Lung (tissue), 12 donors: ENCODE data around the gene FOXC1. TPM values are rescaled to one million over a fixed set of nuclear protein-coding genes. Genes with fewer than 3 reads are reported as not detected.

ENCODE experiments used
- ATAC-seq: fragments of 200-7000 bp; cut with Tn5 transposase; one replicate; pipeline ENCODE4 v1.9.1; 2020; ENCODE audit warnings: moderate number of reproducible peaks; ENCODE audit not compliant: insufficient read depth, low FRiP score
- DNase-seq, 3 donors: peaks; one replicate each; pipeline ENCODE4 v3.0.0-alpha.2; 2013 to 2017
- H3K27ac ChIP-seq, 2 donors: one replicate each; pipeline ENCODE4 v1.5.1; 2013; ENCODE audit warnings: mild to moderate bottlenecking in 2 of 2, moderate library complexity in 2 of 2, control low read depth in 1 of 2, inconsistent platforms in 1 of 2, low read depth in 1 of 2, low read length in 1 of 2
- H3K27me3 ChIP-seq, 3 donors: one replicate each; pipeline ENCODE4 v1.5.1; 2013; ENCODE audit warnings: low read length in 2 of 3; ENCODE audit not compliant: control insufficient read depth in 3 of 3, insufficient read depth in 3 of 3
- H3K36me3 ChIP-seq, 4 donors: one replicate each; pipeline ENCODE4 v1.5.1; 2013; ENCODE audit warnings: low read length in 4 of 4, mild to moderate bottlenecking in 1 of 4, moderate library complexity in 1 of 4; ENCODE audit not compliant: control insufficient read depth in 4 of 4, insufficient read depth in 4 of 4
- H3K4me1 ChIP-seq, 5 donors: one replicate each; pipeline ENCODE4 v1.5.1; 2013; ENCODE audit warnings: low read length in 5 of 5, mild to moderate bottlenecking in 2 of 5, moderate library complexity in 1 of 5; ENCODE audit not compliant: control insufficient read depth in 5 of 5, insufficient read depth in 5 of 5
- H3K4me3 ChIP-seq: one replicate; pipeline ENCODE4 v1.5.1; 2013; ENCODE audit warnings: mild to moderate bottlenecking, control low read depth, moderate library complexity
- H3K9ac ChIP-seq, 2 donors: one replicate each; pipeline ENCODE4 v1.5.1; 2013; ENCODE audit warnings: low read length in 2 of 2, control low read depth in 1 of 2; ENCODE audit not compliant: insufficient read depth in 1 of 2
- H3K9me3 ChIP-seq, 4 donors: one replicate each; pipeline ENCODE4 v1.5.1; 2013; ENCODE audit warnings: low read length in 3 of 4, mild to moderate bottlenecking in 1 of 4, moderate library complexity in 1 of 4; ENCODE audit not compliant: control insufficient read depth in 4 of 4, insufficient read depth in 3 of 4
- WGBS, 2 donors: extraction: QIAGEN DNeasy Blood & Tissue Kit; methylation state at CpG; one replicate each; pipeline ENCODE4 v1.1.7; 2013; 5-methylcytosine and 5-hydroxymethylcytosine counted together
- polyA plus RNA-seq, 2 donors: library from polyadenylated mRNA; stranded (reverse); fragments of 200-250 nt; gene quantifications; one replicate each; pipeline ENCODE4 v1.2.1, GENCODE V29; 2013
- total RNA-seq, 2 donors: library from RNA; depleted of rRNA in 1 of 2; stranded (reverse); fragments of >200 nt in 1 of 2; gene quantifications; one replicate each; pipeline ENCODE4 v1.2.1, GENCODE V29; 2014 to 2021
- TF ChIP-seq, protein P1 (sequence below): IDR thresholded peaks from 2 replicates; pipeline ENCODE4 v1.5.1; 2012; ENCODE audit warnings: mild to moderate bottlenecking; ENCODE audit errors: control extremely low read depth, extremely low read depth
- donor health status: control.
- donor health status: control.
- donor health status: Bipolar disorder and iron deficiency.
- donor health status: healthy.
- donor health status: DM: yes; HTN: yes; CAD: no.

The FOXC1 gene
- total and polyA plus RNA-seq, 4 donors, result 1.4 to 6.2 (median 2.5) TPM

DNA sequence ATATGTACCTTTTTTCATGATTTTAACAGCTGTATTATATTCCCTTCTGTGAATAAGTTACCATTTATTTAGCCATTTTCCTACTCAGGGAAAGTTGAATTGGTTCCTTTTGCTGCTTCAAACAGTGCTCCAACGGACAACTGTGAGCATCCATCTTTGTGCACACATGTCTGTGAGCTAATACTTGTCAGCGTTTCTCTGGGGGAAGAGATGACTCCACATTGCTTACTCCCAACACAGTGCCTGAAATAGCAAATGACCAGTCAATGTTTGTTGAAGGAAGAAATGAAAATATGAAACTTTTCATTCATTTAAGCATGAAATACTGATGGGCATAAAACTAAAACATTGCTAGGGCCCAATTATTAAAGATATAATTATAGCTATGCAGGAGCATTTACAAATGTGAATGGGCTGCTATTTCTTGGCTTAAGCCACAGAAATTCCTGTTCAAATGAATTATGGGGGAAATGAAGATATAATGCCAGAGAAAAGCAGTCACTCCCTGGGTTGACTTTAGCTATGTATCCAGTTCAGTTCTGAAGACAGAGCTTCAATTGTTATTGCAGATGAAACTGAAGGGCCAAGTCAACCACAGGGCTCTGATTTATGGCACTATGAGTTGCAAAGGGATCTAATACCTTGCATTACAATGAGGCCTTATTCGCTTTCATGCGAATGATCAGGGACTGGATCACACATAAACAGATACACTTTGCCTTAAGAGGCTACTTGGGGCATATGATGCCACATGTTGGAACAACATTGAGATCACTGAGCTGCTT, 47.4 kb upstream of the FOXC1 start:
- no peak overlapping the region for H3K27ac ChIP-seq
- no peaks in the 10 kb centered on the region for H3K36me3 ChIP-seq
- no peak for ATAC-seq
- TF ChIP-seq, protein P1, sequence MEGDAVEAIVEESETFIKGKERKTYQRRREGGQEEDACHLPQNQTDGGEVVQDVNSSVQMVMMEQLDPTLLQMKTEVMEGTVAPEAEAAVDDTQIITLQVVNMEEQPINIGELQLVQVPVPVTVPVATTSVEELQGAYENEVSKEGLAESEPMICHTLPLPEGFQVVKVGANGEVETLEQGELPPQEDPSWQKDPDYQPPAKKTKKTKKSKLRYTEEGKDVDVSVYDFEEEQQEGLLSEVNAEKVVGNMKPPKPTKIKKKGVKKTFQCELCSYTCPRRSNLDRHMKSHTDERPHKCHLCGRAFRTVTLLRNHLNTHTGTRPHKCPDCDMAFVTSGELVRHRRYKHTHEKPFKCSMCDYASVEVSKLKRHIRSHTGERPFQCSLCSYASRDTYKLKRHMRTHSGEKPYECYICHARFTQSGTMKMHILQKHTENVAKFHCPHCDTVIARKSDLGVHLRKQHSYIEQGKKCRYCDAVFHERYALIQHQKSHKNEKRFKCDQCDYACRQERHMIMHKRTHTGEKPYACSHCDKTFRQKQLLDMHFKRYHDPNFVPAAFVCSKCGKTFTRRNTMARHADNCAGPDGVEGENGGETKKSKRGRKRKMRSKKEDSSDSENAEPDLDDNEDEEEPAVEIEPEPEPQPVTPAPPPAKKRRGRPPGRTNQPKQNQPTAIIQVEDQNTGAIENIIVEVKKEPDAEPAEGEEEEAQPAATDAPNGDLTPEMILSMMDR, result no peak
- DNase-seq, result no peak
- no peaks in the 10 kb centered on the region for H3K27me3 ChIP-seq
- no peak overlapping the region for H3K9ac ChIP-seq
- peaks cover 0 to 6% (median 0%) of the 10 kb centered on the region in 4 donors for H3K9me3 ChIP-seq
- H3K4me3 ChIP-seq, result no peak overlapping the region
- 90 to 92% methylated on average over 4 of the region's 4 CpGs for WGBS, 2 donors
- no peaks in the 10 kb centered on the region for H3K4me1 ChIP-seq

DNA sequence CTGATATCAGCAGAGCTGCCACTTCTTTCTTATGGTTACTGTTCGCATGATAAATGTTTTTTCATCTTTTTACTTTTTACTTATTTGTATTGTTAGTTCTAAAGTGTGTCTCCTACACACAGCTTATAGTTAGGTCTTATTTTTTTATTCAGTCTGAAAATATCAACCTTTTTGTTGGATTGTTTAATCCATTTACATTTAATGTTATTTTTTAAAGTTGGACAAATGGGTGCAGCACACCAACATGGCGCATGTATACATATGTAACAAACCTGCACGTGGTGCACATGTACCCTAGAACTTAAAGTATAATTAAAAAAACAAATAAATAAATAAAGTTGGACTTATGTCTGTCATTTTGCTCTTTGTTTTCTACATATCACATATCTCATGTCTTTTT, 40.3 kb upstream of the FOXC1 start:
- ATAC-seq (no peak), DNase-seq (no peak)
- Histone ChIP-seq H3K4me1 (peaks cover 0 to 6% (median 0%) of the 10 kb centered on the region in 5 donors), H3K4me3 (no peak overlapping the region), H3K9me3 (peaks cover 0 to 8% (median 3%) of the 10 kb centered on the region in 4 donors), H3K27ac (no peak overlapping the region), H3K9ac (no peak overlapping the region), H3K36me3 (no peaks in the 10 kb centered on the region), H3K27me3 (no peaks in the 10 kb centered on the region)
- WGBS, 2 donors, result 96 to 98% methylated on average over 3 of the region's 3 CpGs
- TF ChIP-seq, protein P1, result no peak

DNA sequence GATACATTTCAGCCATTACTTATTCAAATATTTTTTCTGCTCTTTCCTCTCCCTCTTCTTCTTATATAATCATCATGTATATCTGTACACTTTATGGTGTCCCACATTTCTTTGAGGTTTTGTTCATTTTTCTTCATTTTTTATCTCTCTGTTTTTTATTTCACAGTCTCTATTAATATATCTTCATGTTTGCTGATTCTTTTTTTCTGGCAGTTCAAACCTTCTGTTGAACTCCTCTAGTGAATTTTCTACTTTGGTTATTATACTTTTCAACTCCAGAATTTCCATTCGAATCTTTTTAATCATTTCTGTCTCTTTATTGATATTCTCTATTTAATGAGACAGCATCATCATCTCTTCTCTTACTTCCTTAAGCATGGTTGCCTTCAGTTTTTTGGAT, 38.9 kb upstream of the FOXC1 start:
- H3K9me3 ChIP-seq, result peaks cover 0 to 7% (median 3%) of the 10 kb centered on the region in 4 donors

More for the DNA sequence above, 38.9 kb upstream of the FOXC1 start:
- Histone ChIP-seq H3K36me3 (no peaks in the 10 kb centered on the region), H3K27ac (no peak overlapping the region), H3K9ac (no peak overlapping the region), H3K4me3 (no peak overlapping the region), H3K27me3 (no peaks in the 10 kb centered on the region), H3K4me1 (peaks cover 0 to 20% (median 2%) of the 10 kb centered on the region in 5 donors)
- TF ChIP-seq, protein P1, result no peak
- WGBS, 2 donors, result 94 to 100% methylated on average over 1 of the region's 1 CpG
- DNase-seq (no peak), ATAC-seq (no peak)
